Left ventricle myocardium inferior (tissue), 1 donor: ENCODE measurements around the gene KRT80. TPM values are rescaled to one million over a fixed set of nuclear protein-coding genes. Genes with fewer than 3 reads are reported as not detected.

Experiments
- DNase-seq: peaks from one replicate; pipeline ENCODE4 v3.0.0-alpha.2; 2020
- H3K27ac ChIP-seq: fragments of 200-600 bp; replicated peaks from 2 replicates; pipeline ENCODE4 v1.8.0; 2021
- H3K27me3 ChIP-seq: fragments of 200-600 bp; 2 replicates; pipeline ENCODE4 v1.8.0; 2021; ENCODE audit warnings: low read depth
- H3K36me3 ChIP-seq: fragments of 200-600 bp; 2 replicates; pipeline ENCODE4 v1.8.0; 2021
- H3K4me1 ChIP-seq: fragments of 200-600 bp; 2 replicates; pipeline ENCODE4 v1.8.0; 2021
- H3K4me3 ChIP-seq: fragments of 200-600 bp; 2 replicates; pipeline ENCODE4 v1.8.0; 2021; ENCODE audit warnings: mild to moderate bottlenecking, moderate library complexity
- H3K9me3 ChIP-seq: fragments of 200-600 bp; replicated peaks from 2 replicates; pipeline ENCODE4 v1.8.0; 2021
- intact Hi-C: fragments of 100-400 bp; cut with micrococcal nuclease; formaldehyde crosslinking; loops from one replicate; pipeline ENCODE4 v1.11.0; 2022
- total RNA-seq: library from RNA; stranded (reverse); fragmentation: NEBNext Ultra II Directional; extraction: Animal tissue kit (Norgen Biotek cat#: 25700); gene quantifications from one replicate; pipeline ENCODE4 v1.2.1, GENCODE V29; 2021
- TF ChIP-seq, protein P1 (sequence below): fragments of 200-600 bp; IDR thresholded peaks from 2 replicates; pipeline ENCODE4 v1.8.0; 2021; ENCODE audit warnings: antibody characterized with exemption, mild to moderate bottlenecking, borderline replicate concordance
- donor health status: DM: no; HTN: yes; CAD: no; lungs with severe emphysema.

Gene KRT80
- total RNA-seq, 1 donor from 2014 or later: not detected

DNA sequence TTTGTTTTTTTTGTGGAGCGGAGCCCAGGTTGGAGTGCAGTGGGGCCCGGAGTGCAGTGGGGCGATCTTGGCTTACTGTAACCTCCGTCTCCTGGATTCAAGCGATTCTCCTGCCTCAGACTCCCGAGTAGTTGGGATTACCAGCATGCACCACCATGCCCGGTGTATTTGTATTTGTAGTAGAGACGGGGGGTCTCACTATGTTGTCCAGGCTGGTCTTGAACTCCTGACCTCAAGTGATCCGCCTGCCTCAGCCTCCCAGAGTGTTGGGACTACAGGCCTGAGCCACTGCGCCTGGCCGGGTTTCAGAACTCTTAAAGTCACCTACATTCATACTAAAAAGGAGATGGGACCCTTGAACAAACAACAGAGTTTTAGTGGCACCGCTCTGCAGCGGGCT lies 52.7 kb downstream of the KRT80 start:
- Histone ChIP-seq H3K27me3 (peaks cover 16% of the 10 kb centered on the region), H3K27ac (no peak overlapping the region), H3K9me3 (no peaks in the 10 kb centered on the region), H3K4me3 (no peak overlapping the region), H3K4me1 (no peaks in the 10 kb centered on the region), H3K36me3 (no peaks in the 10 kb centered on the region)
- no peak for DNase-seq
- TF ChIP-seq, protein P1, sequence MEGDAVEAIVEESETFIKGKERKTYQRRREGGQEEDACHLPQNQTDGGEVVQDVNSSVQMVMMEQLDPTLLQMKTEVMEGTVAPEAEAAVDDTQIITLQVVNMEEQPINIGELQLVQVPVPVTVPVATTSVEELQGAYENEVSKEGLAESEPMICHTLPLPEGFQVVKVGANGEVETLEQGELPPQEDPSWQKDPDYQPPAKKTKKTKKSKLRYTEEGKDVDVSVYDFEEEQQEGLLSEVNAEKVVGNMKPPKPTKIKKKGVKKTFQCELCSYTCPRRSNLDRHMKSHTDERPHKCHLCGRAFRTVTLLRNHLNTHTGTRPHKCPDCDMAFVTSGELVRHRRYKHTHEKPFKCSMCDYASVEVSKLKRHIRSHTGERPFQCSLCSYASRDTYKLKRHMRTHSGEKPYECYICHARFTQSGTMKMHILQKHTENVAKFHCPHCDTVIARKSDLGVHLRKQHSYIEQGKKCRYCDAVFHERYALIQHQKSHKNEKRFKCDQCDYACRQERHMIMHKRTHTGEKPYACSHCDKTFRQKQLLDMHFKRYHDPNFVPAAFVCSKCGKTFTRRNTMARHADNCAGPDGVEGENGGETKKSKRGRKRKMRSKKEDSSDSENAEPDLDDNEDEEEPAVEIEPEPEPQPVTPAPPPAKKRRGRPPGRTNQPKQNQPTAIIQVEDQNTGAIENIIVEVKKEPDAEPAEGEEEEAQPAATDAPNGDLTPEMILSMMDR: no peak
- intact Hi-C loops: no loop called here

DNA sequence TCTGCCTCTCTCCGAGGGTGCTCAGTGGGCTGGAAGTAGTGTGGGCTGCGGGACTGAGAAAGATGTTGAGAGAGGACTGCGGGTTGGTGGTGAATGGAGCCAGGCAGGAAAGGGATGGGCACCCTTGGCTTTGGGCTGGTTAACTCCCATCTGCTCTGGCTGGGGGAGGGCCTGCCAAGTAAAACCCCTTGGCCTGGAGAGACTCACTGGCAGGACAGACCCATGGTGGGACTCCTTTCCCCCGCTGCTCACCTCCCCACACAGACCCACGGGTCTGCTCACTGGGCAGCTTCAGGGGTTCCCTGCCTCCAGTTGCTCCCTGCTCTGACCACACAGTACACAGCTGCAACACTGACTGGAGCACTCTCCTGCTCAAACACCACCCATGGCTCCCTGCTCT lies 54.1 kb downstream of the KRT80 start:
- DNase-seq: peak; percentile 7
- intact Hi-C loops: no loop called here
- Histone ChIP-seq H3K27me3 (peaks cover 16% of the 10 kb centered on the region), H3K9me3 (no peaks in the 10 kb centered on the region), H3K36me3 (no peaks in the 10 kb centered on the region), H3K27ac (no peak overlapping the region), H3K4me3 (no peak overlapping the region), H3K4me1 (no peaks in the 10 kb centered on the region)
- TF ChIP-seq, protein P1: no peak

DNA sequence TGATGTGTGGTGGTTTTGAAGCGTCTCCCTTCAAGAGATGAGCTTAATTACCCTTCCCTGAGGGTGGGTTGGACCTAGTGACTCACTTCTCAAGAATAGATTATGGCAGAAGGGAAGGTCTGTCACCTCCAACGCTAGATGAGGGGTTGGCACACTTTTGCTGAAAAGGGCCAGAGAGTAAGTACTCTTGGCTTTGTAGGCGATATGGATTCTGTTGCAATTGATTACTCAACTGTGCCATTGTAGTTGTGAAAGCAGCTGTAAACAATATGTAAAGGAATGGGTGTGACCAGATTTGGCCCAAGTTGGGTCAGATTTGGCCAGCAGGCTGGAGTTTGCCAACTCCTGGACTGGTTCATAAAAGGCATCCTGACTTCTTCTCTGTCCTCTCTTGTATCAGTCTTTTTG lies 59.1 kb downstream of the KRT80 start:
- no peaks in the 10 kb centered on the region for H3K9me3 ChIP-seq
- peaks cover 10% of the 10 kb centered on the region for H3K4me1 ChIP-seq
- TF ChIP-seq, protein P1: no peak
- H3K27me3 ChIP-seq: peaks cover 5% of the 10 kb centered on the region
- H3K36me3 ChIP-seq: no peaks in the 10 kb centered on the region
- H3K27ac ChIP-seq: no peak overlapping the region
- DNase-seq: no peak
- intact Hi-C loops: no loop called here
- no peak overlapping the region for H3K4me3 ChIP-seq

DNA sequence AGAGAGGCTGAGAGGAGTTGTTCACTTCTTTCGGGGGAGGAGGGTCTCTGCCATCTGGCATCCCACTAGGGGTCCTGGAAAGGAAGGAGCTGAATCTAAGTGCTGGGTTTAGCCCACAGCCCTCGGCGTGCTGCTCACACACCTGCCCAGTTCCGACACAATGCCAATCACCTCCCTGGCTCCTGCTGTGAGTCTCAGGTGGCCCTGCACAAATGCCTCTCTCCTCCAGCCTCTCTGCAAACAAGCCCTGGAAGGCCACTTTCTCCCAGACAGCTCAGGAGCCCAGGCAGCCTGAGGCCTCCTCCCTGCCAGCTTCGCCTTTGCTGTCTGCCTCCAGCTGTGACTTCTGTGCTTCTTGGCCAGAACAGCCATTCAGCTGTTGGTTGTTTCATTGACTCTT lies 61.1 kb downstream of the KRT80 start:
- Histone ChIP-seq H3K36me3 (no peaks in the 10 kb centered on the region), H3K9me3 (no peaks in the 10 kb centered on the region), H3K27me3 (no peaks in the 10 kb centered on the region), H3K4me3 (no peak overlapping the region), H3K4me1 (peaks cover 28% of the 10 kb centered on the region), H3K27ac (no peak overlapping the region)
- intact Hi-C loops: no loop called here
- TF ChIP-seq, protein P1: no peak
- peak; percentile 13 for DNase-seq

DNA sequence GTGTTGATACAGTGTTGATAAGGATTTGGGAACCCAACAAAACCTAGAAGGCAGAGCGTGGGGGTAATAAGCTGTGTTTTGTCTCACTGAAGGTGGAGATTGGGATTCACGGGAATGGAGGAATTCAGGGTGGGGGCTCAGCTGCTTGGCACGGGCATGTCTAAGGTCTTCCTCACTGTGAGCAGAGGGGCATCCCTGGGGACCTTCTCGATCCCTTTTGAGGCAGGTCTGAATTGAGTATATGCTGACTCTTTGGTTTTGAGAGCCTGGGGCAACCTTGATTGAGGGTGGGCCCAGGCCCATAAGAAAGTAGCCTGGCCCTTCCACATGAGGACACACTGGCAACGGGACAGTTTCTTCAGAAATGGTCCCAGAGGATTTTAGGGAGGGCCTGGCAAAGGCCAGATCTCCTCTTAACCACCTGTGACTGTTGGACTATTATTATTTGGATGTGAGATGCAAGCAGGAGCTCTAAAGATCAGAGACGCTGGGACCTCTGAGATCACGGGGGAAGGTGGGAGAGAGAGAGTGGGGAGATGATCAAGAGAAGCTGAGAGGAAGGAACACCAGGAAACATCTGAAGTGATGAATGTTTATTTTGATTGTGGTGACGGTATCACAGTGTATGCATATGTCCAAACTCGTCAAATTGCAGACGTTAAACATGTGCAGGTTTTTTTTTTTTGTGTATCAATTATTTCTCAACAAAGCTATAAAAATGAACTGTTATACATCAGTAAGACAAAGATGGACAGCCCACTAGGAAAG lies 63.9 kb downstream of the KRT80 start:
- H3K27ac ChIP-seq: peak overlapping the region; percentile 91
- no peaks in the 10 kb centered on the region for H3K27me3 ChIP-seq
- no peaks in the 10 kb centered on the region for H3K36me3 ChIP-seq
- H3K4me3 ChIP-seq: no peak overlapping the region
- peak; percentile 4 for DNase-seq
- peaks cover 37% of the 10 kb centered on the region for H3K4me1 ChIP-seq
- TF ChIP-seq, protein P1: no peak
- intact Hi-C loops: no loop called here
- H3K9me3 ChIP-seq: no peaks in the 10 kb centered on the region
